CD14-positive monocyte (primary cell): ENCODE data around the gene ZPR1. TPM values are rescaled to one million over a fixed set of nuclear protein-coding genes. Genes with fewer than 3 reads are reported as not detected.

Source experiments
- DNase-seq, 3 donors: peaks; one replicate each; pipeline ENCODE4 v3.0.0-alpha.2; 2011 to 2022
- H2AFZ ChIP-seq: 2 replicates; pipeline ENCODE4 v1.6.0; 2012; ENCODE audit warnings: mild to moderate bottlenecking, low read depth, low read length, inconsistent platforms; ENCODE audit not compliant: insufficient read depth, poor library complexity, severe bottlenecking
- H3K27ac ChIP-seq, 2 donors: 1 replicate in 1 of 2; 2 replicates in 1 of 2; pipeline ENCODE4 v1.5.1; 2012 to 2013; ENCODE audit warnings: low read length in 2 of 2, control low read depth in 1 of 2, inconsistent platforms in 1 of 2, low read depth in 1 of 2, mild to moderate bottlenecking in 1 of 2
- H3K27me3 ChIP-seq, 2 donors: one replicate each; pipeline versions ENCODE4 v1.6.0 to v1.6.1; 2011 to 2013; ENCODE audit warnings: low read length in 2 of 2; ENCODE audit not compliant: control insufficient read depth in 2 of 2, insufficient read depth in 2 of 2
- H3K36me3 ChIP-seq, 2 donors: replicated peaks in 1 of 2; 1 replicate in 1 of 2; 2 replicates in 1 of 2; pipeline versions ENCODE4 v1.5.1 to v1.6.1; 2012 to 2013; ENCODE audit warnings: low read length in 2 of 2, control low read depth in 1 of 2, inconsistent platforms in 1 of 2, mild to moderate bottlenecking in 1 of 2; ENCODE audit not compliant: insufficient read depth in 2 of 2, control insufficient read depth in 1 of 2
- H3K4me1 ChIP-seq, 2 donors: 1 replicate in 1 of 2; 2 replicates in 1 of 2; pipeline versions ENCODE4 v1.5.1 to v1.6.1; 2012 to 2013; ENCODE audit warnings: low read length in 2 of 2, control low read depth in 1 of 2, inconsistent platforms in 1 of 2, mild to moderate bottlenecking in 1 of 2, moderate library complexity in 1 of 2; ENCODE audit not compliant: insufficient read depth in 2 of 2, control insufficient read depth in 1 of 2
- H3K4me2 ChIP-seq: replicated peaks from 2 replicates; pipeline ENCODE3; 2012; ENCODE audit warnings: low read length, moderate library complexity, mild to moderate bottlenecking; ENCODE audit not compliant: poor library complexity, severe bottlenecking; ENCODE audit errors: extremely low read depth
- H3K4me3 ChIP-seq, 3 experiments: fragments of 200-600 bp in 1 of 3; sonication (generic) in 1 of 3; replicated peaks in 1 of 3; 1 replicate in 2 of 3; 2 replicates in 1 of 3; pipeline ENCODE4 v1.5.1; 2011 to 2013; ENCODE audit warnings: low read length in 3 of 3, mild to moderate bottlenecking in 3 of 3, control low read depth in 2 of 3, low read depth in 2 of 3, inconsistent platforms in 1 of 3, moderate library complexity in 1 of 3
- H3K79me2 ChIP-seq: 2 replicates; pipeline ENCODE4 v1.6.0; 2012; ENCODE audit warnings: mild to moderate bottlenecking, control low read depth, inconsistent platforms, low read length, moderate library complexity; ENCODE audit not compliant: insufficient read depth
- H3K9ac ChIP-seq: 2 replicates; pipeline ENCODE4 v1.6.0; 2017; ENCODE audit warnings: low read length, mild to moderate bottlenecking; ENCODE audit not compliant: insufficient read depth, poor library complexity, severe bottlenecking
- H3K9me3 ChIP-seq, 2 donors: replicated peaks in 1 of 2; 1 replicate in 1 of 2; 2 replicates in 1 of 2; pipeline versions ENCODE4 v1.5.1 to v1.6.1; 2012 to 2013; ENCODE audit warnings: low read length in 2 of 2, control low read depth in 1 of 2; ENCODE audit not compliant: control insufficient read depth in 1 of 2, insufficient read depth in 1 of 2
- H4K20me1 ChIP-seq: 2 replicates; pipeline ENCODE4 v1.6.0; 2012; ENCODE audit warnings: mild to moderate bottlenecking, low read length, control low read depth, moderate library complexity; ENCODE audit not compliant: insufficient read depth
- H3K27ac Mint-ChIP-seq, 7 donors: one replicate each; pipeline ENCODE4 v1.8.0; 2020; ENCODE audit warnings: mild to moderate bottlenecking in 7 of 7, mixed read lengths in 7 of 7, moderate library complexity in 6 of 7, inconsistent platforms in 2 of 7
- H3K27me3 Mint-ChIP-seq, 3 donors: one replicate each; pipeline ENCODE4 v1.8.0; 2021 to 2022; ENCODE audit warnings: low read depth in 3 of 3, mild to moderate bottlenecking in 3 of 3, mixed read lengths in 3 of 3, moderate library complexity in 3 of 3, inconsistent platforms in 1 of 3
- H3K36me3 Mint-ChIP-seq, 2 donors: one replicate each; pipeline ENCODE4 v1.8.0; 2020; ENCODE audit warnings: mixed read lengths in 2 of 2, inconsistent platforms in 1 of 2, mild to moderate bottlenecking in 1 of 2
- H3K4me1 Mint-ChIP-seq: one replicate; pipeline ENCODE4 v1.8.0; 2020; ENCODE audit warnings: mild to moderate bottlenecking, mixed read lengths
- H3K4me3 Mint-ChIP-seq, 2 donors: one replicate each; pipeline ENCODE4 v1.8.0; 2020; ENCODE audit warnings: mild to moderate bottlenecking in 2 of 2, mixed read lengths in 2 of 2, moderate library complexity in 1 of 2
- H3K9me3 Mint-ChIP-seq, 7 donors: one replicate each; pipeline ENCODE4 v1.8.0; 2020 to 2022; ENCODE audit warnings: mixed read lengths in 7 of 7, mild to moderate bottlenecking in 6 of 7, moderate library complexity in 6 of 7, inconsistent platforms in 2 of 7
- WGBS: methylation state at CpG from one replicate; pipeline ENCODE4 v1.1.5; 2013; ENCODE audit warnings: missing lambda C conversion rate; ENCODE audit not compliant: insufficient coverage; 5-methylcytosine and 5-hydroxymethylcytosine counted together
- intact Hi-C, 2 donors: fragments of 100-400 bp; cut with micrococcal nuclease; formaldehyde crosslinking; loops; one replicate each; pipeline versions ENCODE4 v1.15.0 to v1.15.1; 2023
- polyA plus RNA-seq, 3 donors: library from polyadenylated mRNA; depleted of rRNA in 1 of 3; unstranded in 2 of 3; stranded (reverse) in 1 of 3; fragments of 300-500 nt in 2 of 3; fragments of >200 nt in 1 of 3; fragmentation: Illumina TruSeq in 2 of 3; gene quantifications; 1 replicate in 2 of 3; 2 replicates in 1 of 3; pipeline ENCODE4 v1.2.3, GENCODE V29; 2012 to 2021
- TF ChIP-seq, protein P1 (sequence below): fragments of 200-600 bp; IDR thresholded peaks from one replicate; pipeline ENCODE4 v1.8.0; 2022; ENCODE audit warnings: antibody characterized with exemption, mild to moderate bottlenecking

ZPR1 gene
- polyA plus RNA-seq, 3 donors = 24.4 to 35.5 (median 35.2) TPM

DNA sequence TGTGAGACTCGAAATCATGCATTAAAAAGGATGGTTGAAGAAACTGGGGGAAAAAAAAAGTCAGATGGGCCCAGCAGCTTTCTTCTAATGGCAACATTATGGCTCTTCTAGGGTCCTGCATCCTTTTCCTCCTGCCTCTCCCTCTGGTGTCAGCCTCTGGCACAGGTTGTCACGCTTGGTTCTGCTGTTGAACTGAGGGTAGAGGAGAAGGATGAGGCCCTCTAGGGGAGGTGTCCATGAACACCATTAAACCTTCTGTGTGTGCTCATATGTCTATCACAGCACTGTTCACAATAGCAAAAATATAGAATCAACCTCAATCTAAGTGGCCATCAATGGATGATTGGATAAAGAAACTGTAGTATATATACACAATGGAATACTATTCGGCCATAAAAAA lies 51.1 kb downstream of the ZPR1 start:
- Mint-ChIP-seq H3K4me1 (peaks cover 24% of the 10 kb centered on the region), H3K4me3 (no peak overlapping the region), H3K36me3 (peaks cover 7 to 15% of the 10 kb centered on the region in 2 donors), H3K9me3 (no peaks in the 10 kb centered on the region), H3K27me3 (peaks cover 0 to 2% (median 0%) of the 10 kb centered on the region in 3 donors), H3K27ac (peak overlapping the region in 1 of 7 donors; percentile 41)
- no peak for DNase-seq
- Histone ChIP-seq H3K36me3 (no peaks in the 10 kb centered on the region), H3K27me3 (no peaks in the 10 kb centered on the region), H3K79me2 (no peaks in the 10 kb centered on the region), H2AFZ (no peak overlapping the region), H3K4me2 (no peak overlapping the region), H3K9me3 (no peaks in the 10 kb centered on the region), H4K20me1 (no peaks in the 10 kb centered on the region), H3K9ac (no peak overlapping the region), H3K27ac (no peak overlapping the region), H3K4me1 (peaks cover 4 to 8% of the 10 kb centered on the region in 2 donors), H3K4me3 (no peak overlapping the region)
- TF ChIP-seq, protein P1, sequence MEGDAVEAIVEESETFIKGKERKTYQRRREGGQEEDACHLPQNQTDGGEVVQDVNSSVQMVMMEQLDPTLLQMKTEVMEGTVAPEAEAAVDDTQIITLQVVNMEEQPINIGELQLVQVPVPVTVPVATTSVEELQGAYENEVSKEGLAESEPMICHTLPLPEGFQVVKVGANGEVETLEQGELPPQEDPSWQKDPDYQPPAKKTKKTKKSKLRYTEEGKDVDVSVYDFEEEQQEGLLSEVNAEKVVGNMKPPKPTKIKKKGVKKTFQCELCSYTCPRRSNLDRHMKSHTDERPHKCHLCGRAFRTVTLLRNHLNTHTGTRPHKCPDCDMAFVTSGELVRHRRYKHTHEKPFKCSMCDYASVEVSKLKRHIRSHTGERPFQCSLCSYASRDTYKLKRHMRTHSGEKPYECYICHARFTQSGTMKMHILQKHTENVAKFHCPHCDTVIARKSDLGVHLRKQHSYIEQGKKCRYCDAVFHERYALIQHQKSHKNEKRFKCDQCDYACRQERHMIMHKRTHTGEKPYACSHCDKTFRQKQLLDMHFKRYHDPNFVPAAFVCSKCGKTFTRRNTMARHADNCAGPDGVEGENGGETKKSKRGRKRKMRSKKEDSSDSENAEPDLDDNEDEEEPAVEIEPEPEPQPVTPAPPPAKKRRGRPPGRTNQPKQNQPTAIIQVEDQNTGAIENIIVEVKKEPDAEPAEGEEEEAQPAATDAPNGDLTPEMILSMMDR = no peak
- WGBS = no CpG with 5 or more reads among the region's 3 CpGs
- intact Hi-C loops = no loop called here

DNA sequence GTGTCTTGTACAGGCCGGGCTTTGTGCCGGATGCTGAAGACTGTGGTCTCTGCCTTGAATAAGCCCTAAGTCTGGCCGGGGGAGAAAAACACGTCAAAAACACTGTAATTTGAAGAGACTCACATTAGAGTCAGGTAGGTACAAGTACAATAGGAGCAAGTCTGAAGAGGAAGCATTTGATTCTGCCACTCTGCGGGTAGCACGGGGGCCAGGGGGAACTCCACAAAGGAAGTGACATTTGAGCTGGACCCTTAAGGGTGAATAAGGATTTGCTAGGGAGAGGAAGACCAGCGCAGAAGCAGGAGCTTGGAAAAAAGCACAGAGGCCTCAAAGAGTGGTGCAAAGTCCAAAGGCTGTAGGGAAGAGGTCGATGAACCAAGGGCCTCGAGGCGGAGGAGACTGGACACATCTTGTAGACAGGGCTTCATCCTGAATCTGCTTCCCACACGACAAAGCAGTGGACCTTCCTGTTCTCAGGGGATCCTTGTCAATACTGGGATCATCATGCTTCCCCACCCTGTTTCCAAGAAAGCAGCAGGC lies 53.8 kb downstream of the ZPR1 start:
- Histone ChIP-seq H3K4me3 (no peak overlapping the region), H3K4me1 (peaks cover 4 to 8% of the 10 kb centered on the region in 2 donors), H3K9ac (no peak overlapping the region), H3K79me2 (no peaks in the 10 kb centered on the region), H3K36me3 (no peaks in the 10 kb centered on the region), H3K27ac (no peak overlapping the region), H3K9me3 (no peaks in the 10 kb centered on the region), H4K20me1 (no peaks in the 10 kb centered on the region), H2AFZ (no peak overlapping the region), H3K4me2 (no peak overlapping the region), H3K27me3 (no peaks in the 10 kb centered on the region)
- Mint-ChIP-seq H3K27ac (peak overlapping the region in 2 of 7 donors; percentile 53 to 57), H3K27me3 (peaks cover 1 to 7% (median 2%) of the 10 kb centered on the region in 3 donors), H3K4me3 (no peak overlapping the region), H3K36me3 (peaks cover 4 to 8% of the 10 kb centered on the region in 2 donors), H3K9me3 (peaks cover 0 to 2% (median 0%) of the 10 kb centered on the region in 7 donors), H3K4me1 (peaks cover 16% of the 10 kb centered on the region)
- intact Hi-C loops = no loop called here
- DNase-seq = peak in 2 of 3 donors; percentile 15 to 60
- 48% methylated on average over 11 of the region's 11 CpGs for WGBS
- TF ChIP-seq, protein P1 = no peak
